Right lobe of liver (tissue), 4 donors: ENCODE measurements around the gene RHPN2.

Source experiments
- POLR2A ChIP-seq: fragments of 450-650 bp; IDR thresholded peaks from one replicate; pipeline ENCODE4 v1.6.1; 2017; ENCODE audit warnings: antibody characterized with exemption, mild to moderate bottlenecking
- TF ChIP-seq, protein P1 (sequence below), 4 donors: fragments of 200-600 bp in 3 of 4; fragments of 450-650 bp in 1 of 4; IDR thresholded peaks; one replicate each; pipeline versions ENCODE4 v1.5.1 to v1.8.0; 2016 to 2022; ENCODE audit warnings: antibody characterized with exemption in 4 of 4, mild to moderate bottlenecking in 2 of 4
- donor health status: DM: no; HTN: no; CAD: no.
- donor health status: DM: no; HTN: no; CAD: no.
- donor health status: DM: no; HTN: yes; CAD: no.

DNA sequence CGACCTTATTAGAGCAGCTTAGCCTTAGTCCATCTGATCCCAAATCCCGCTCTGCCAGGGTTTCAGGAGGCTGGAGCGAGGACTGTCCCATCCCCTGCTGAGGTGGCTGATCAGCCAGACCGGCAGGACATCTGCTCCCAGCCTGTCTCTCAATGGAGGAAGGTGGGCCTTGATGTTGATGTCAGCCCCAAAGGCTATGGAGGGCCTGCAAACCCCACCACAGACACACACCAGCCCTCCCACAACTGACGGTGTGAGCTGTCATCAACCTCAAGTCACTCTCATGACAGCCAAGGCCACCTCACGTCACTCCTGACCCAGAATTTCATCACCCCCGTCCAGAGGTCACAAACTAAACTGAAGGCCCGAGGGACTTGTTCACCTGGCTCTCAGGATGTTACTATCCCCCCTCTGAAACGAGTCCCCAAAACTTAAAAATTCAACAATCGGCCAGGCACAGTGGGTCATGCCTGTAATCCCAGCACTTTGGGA, 25.5 kb downstream of the RHPN2 start:
- peak; percentile 33 for TF ChIP-seq POLR2A
- TF ChIP-seq, protein P1, sequence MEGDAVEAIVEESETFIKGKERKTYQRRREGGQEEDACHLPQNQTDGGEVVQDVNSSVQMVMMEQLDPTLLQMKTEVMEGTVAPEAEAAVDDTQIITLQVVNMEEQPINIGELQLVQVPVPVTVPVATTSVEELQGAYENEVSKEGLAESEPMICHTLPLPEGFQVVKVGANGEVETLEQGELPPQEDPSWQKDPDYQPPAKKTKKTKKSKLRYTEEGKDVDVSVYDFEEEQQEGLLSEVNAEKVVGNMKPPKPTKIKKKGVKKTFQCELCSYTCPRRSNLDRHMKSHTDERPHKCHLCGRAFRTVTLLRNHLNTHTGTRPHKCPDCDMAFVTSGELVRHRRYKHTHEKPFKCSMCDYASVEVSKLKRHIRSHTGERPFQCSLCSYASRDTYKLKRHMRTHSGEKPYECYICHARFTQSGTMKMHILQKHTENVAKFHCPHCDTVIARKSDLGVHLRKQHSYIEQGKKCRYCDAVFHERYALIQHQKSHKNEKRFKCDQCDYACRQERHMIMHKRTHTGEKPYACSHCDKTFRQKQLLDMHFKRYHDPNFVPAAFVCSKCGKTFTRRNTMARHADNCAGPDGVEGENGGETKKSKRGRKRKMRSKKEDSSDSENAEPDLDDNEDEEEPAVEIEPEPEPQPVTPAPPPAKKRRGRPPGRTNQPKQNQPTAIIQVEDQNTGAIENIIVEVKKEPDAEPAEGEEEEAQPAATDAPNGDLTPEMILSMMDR (IDR thresholded peaks at IDR 0.05): no peak
